ENCODE measurements around the gene WDR64.

- TF ChIP-seq CTCF (conservative IDR thresholded peaks at IDR 0.05): no peak
- TF ChIP-seq EZH2 (IDR thresholded peaks at IDR 0.05; ENCODE audit: low read depth): no peak
Observed at GRCh38 chr1:241702442-241703373, 50.6 kb downstream of the WDR64 start.
